Measurements from ENCODE around the gene CCDC117. TPM values are rescaled to one million over a fixed set of nuclear protein-coding genes. Genes with fewer than 3 reads are reported as not detected.
A peak's percentile ranks its signal among the peaks of the same experiment; 100 is the strongest.

CCDC117 gene, protein sequence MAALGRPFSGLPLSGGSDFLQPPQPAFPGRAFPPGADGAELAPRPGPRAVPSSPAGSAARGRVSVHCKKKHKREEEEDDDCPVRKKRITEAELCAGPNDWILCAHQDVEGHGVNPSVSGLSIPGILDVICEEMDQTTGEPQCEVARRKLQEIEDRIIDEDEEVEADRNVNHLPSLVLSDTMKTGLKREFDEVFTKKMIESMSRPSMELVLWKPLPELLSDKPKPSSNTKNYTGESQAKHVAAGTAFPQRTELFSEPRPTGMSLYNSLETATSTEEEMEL
- 25.9 and 28.6 TPM in 2 replicates for total RNA-seq

DNA sequence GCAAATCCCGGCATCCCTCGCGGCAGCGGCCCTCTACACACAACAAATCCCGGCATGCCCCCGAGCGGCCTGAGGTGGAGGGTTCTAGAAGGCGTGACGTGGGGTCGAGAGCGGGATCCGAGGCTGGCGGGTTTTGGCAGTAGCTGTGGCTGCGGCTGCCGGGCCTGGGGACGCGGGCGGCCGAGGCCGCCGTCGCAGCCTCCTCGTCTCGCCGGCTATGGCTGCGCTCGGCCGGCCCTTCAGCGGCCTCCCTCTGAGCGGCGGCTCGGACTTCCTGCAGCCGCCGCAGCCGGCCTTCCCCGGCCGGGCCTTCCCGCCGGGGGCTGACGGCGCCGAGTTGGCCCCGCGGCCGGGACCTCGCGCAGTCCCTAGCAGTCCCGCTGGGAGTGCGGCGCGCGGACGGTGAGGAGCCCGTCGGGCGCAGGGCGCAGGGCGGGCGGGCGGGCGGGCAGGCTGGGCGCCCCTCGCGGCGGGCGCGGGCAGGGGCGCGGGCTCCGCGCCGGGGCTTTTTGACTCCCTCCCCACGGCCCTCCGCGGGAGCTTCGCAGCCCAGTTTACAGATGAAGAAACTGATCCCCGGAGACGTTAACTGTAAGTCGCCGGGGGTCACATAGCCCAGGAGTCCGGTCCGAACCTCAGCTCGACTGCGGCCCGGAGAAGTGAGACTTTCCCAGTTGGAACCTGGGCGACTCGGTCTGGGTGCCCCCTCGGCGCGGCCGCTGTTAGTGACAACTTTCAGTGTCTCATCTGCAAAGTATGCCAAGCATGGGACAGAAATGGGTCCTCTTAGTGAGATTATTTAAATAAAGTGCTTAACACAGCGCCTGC lies at the start of gene CCDC117:
CCDC117 (plus strand) TSS at position 63 of the 828 bp plus-strand sequence; CDS start at position 218, 155 bp downstream.
- peak within 1 kb of the TSS; percentile 88 for H2AFZ ChIP-seq (ENCODE audit: low read length)
- peak within 1 kb of the TSS; percentile 98 for H3K4me3 ChIP-seq (ENCODE audit: insufficient read depth, low read length)
- H3K4me1 ChIP-seq (ENCODE audit: insufficient read depth, low read length) = peaks cover 9% of the 10 kb centered on the region
- TF ChIP-seq, protein P1, sequence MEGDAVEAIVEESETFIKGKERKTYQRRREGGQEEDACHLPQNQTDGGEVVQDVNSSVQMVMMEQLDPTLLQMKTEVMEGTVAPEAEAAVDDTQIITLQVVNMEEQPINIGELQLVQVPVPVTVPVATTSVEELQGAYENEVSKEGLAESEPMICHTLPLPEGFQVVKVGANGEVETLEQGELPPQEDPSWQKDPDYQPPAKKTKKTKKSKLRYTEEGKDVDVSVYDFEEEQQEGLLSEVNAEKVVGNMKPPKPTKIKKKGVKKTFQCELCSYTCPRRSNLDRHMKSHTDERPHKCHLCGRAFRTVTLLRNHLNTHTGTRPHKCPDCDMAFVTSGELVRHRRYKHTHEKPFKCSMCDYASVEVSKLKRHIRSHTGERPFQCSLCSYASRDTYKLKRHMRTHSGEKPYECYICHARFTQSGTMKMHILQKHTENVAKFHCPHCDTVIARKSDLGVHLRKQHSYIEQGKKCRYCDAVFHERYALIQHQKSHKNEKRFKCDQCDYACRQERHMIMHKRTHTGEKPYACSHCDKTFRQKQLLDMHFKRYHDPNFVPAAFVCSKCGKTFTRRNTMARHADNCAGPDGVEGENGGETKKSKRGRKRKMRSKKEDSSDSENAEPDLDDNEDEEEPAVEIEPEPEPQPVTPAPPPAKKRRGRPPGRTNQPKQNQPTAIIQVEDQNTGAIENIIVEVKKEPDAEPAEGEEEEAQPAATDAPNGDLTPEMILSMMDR (IDR thresholded peaks at IDR 0.05; ENCODE audit: extremely low read depth, low read depth, low read length) = no peak
- H3K4me2 ChIP-seq (ENCODE audit: insufficient read depth, low read length) = peak within 1 kb of the TSS; percentile 86
- H4K20me1 ChIP-seq (ENCODE audit: insufficient read depth, low read length) = peaks cover 9% of the 10 kb centered on the region
- no peaks in the 10 kb centered on the region for H3K27me3 ChIP-seq (ENCODE audit: insufficient read depth, low read length)
- peaks cover 47% of the 10 kb centered on the region for H3K79me2 ChIP-seq (ENCODE audit: insufficient read depth, low read length)
- peak; percentile 99 for DNase-seq (ENCODE audit: insufficient read length, low spot score, missing footprints)
- peak within 1 kb of the TSS; percentile 83 for H3K27ac ChIP-seq (ENCODE audit: low read depth, low read length)
- H3K36me3 ChIP-seq (ENCODE audit: insufficient read depth, low read length) = peaks cover 20% of the 10 kb centered on the region
- no peaks in the 10 kb centered on the region for H3K9me3 ChIP-seq (ENCODE audit: low read depth, low read length)

DNA sequence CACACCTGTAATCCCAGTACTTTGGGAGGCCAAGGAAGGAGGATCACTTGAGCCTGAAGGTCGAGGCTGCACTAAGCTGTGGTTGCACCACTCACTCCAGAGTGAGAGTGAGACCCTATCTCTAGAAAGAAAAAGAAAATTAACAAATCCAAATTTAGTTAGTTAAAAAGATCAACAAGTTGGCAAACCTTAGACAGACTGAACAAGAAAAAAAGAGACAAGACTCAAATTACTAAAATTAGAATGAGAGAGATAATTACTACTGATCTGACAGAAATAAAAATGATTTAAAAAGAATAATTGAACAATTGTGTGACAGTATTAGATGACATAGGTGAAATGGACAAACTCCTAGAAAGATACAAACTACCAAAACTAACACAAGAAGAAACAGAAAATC lies 44.5 kb upstream of the CCDC117 start:
- DNase-seq (ENCODE audit: insufficient read length, low spot score, missing footprints) = no peak
- Histone ChIP-seq H3K4me3 (ENCODE audit: insufficient read depth, low read length) (no peak overlapping the region), H3K4me1 (ENCODE audit: insufficient read depth, low read length) (peaks cover 9% of the 10 kb centered on the region), H3K4me2 (ENCODE audit: insufficient read depth, low read length) (no peak overlapping the region), H3K27ac (ENCODE audit: low read depth, low read length) (peak overlapping the region; percentile 59), H2AFZ (ENCODE audit: low read length) (no peak overlapping the region), H4K20me1 (ENCODE audit: insufficient read depth, low read length) (no peaks in the 10 kb centered on the region), H3K9me3 (ENCODE audit: low read depth, low read length) (no peaks in the 10 kb centered on the region), H3K27me3 (ENCODE audit: insufficient read depth, low read length) (no peaks in the 10 kb centered on the region), H3K79me2 (ENCODE audit: insufficient read depth, low read length) (peaks cover 2% of the 10 kb centered on the region), H3K36me3 (ENCODE audit: insufficient read depth, low read length) (peaks cover 4% of the 10 kb centered on the region)
- TF ChIP-seq, protein P1 (IDR thresholded peaks at IDR 0.05; ENCODE audit: extremely low read depth, low read depth, low read length) = no peak

DNA sequence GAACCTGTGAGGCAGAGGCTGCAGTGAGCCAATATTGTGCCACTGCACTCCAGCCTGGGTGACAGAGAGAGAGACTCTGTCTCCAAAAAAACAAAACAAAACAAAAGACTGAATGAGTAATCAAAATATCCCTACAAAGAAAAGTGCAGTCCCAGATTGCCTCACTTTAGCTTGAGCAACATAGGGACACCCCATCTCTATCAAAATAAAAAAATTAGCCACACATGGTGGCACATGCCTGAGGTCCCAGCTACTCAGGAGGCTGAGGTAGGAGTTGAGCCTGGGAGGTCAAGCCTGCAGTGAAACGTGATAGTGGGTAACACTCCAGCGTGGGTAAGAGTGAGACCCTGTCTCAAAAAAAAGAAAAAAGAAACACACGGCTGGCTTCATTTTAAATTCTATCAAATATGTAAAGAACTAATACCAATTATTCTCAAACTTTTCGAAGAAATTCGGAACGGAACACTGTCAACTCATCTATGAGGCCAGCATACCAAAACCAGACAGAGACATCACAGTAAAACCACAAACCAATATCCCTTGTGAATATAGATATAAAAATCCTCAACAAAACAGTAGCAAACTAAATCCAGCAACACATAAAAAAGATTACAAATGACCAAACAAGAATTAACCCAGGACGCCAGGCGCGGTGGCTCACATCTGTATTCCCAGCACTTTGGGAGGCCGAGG lies 43.7 kb upstream of the CCDC117 start:
- DNase-seq (ENCODE audit: insufficient read length, low spot score, missing footprints) = peak; percentile 51
- H3K27ac ChIP-seq (ENCODE audit: low read depth, low read length) = peak overlapping the region; percentile 59

More for the DNA sequence above, 43.7 kb upstream of the CCDC117 start:
- no peaks in the 10 kb centered on the region for H3K27me3 ChIP-seq (ENCODE audit: insufficient read depth, low read length)
- peak overlapping the region; percentile 56 for H3K4me2 ChIP-seq (ENCODE audit: insufficient read depth, low read length)
- no peaks in the 10 kb centered on the region for H3K9me3 ChIP-seq (ENCODE audit: low read depth, low read length)
- no peak overlapping the region for H3K4me3 ChIP-seq (ENCODE audit: insufficient read depth, low read length)
- peaks cover 2% of the 10 kb centered on the region for H3K79me2 ChIP-seq (ENCODE audit: insufficient read depth, low read length)
- TF ChIP-seq, protein P1 (IDR thresholded peaks at IDR 0.05; ENCODE audit: extremely low read depth, low read depth, low read length) = no peak
- H2AFZ ChIP-seq (ENCODE audit: low read length) = peak overlapping the region; percentile 9
- no peaks in the 10 kb centered on the region for H4K20me1 ChIP-seq (ENCODE audit: insufficient read depth, low read length)
- peaks cover 11% of the 10 kb centered on the region for H3K36me3 ChIP-seq (ENCODE audit: insufficient read depth, low read length)
- H3K4me1 ChIP-seq (ENCODE audit: insufficient read depth, low read length) = peaks cover 9% of the 10 kb centered on the region

All from osteoblast (primary cell).